Measurements from ENCODE around the gene FOLR3. TPM values are rescaled to one million over a fixed set of nuclear protein-coding genes. Genes with fewer than 3 reads are reported as not detected.

Gene FOLR3
- total RNA-seq, 1 experiment from 2014 or later: not detected

GRCh38 chr11:72138821-72139390, 3.4 kb downstream of the FOLR3 start:
- DNase-seq (ENCODE audit: low read depth, low spot score): no peak
- no peak overlapping the region for H3K4me2 ChIP-seq (ENCODE audit: low read length)
- ChIA-PET POLR2A (no interaction called here), CTCF (no interaction called here), RAD21 (ENCODE audit: low non-redundant PET in 1 of 2, low total read pairs in 2 of 2, uncharacterized antibody in 2 of 2, unreplicated experiment in 2 of 2) (no interaction called here)
- H2AFZ ChIP-seq (ENCODE audit: low read depth, low read length, poor library complexity, severe bottlenecking): no peak overlapping the region
- H3K4me3 ChIP-seq (replicated peaks in 1 of 2; ENCODE audit: low read depth in 1 of 2, low read length in 2 of 2): no peak overlapping the region
- H3K79me2 ChIP-seq (ENCODE audit: insufficient read depth, low read length): no peaks in the 10 kb centered on the region
- H3K9ac ChIP-seq (ENCODE audit: low read length): no peak overlapping the region
- H3K27ac ChIP-seq (ENCODE audit: low read depth, low read length): no peak overlapping the region
- intact Hi-C loops (cut with micrococcal nuclease): no loop called here
- H3K9me3 ChIP-seq (ENCODE audit: control insufficient read depth in 1 of 2, insufficient read depth in 1 of 2, low read depth in 1 of 2, low read length in 2 of 2): no peaks in the 10 kb centered on the region
- peaks cover 0 to 13% of the 10 kb centered on the region in 2 experiments; a peak in 1 of 4 replicates for H3K4me1 ChIP-seq (ENCODE audit: control insufficient read depth in 1 of 2, insufficient read depth in 2 of 2, low read length in 2 of 2)
- TF ChIP-seq FOSL1 (IDR thresholded peaks at IDR 0.05; ENCODE audit: low read depth): no peak
- no peak for TF ChIP-seq TCF7L2 (IDR thresholded peaks at IDR 0.05; ENCODE audit: borderline replicate concordance, extremely low read depth, insufficient read depth, insufficient read length)
- no peak for TF ChIP-seq EGR1 (IDR thresholded peaks at IDR 0.05; ENCODE audit: low read depth)
- no peak for TF ChIP-seq ELF1 (IDR thresholded peaks at IDR 0.05; ENCODE audit: borderline replicate concordance, low read depth)
- TF ChIP-seq SIN3A (IDR thresholded peaks at IDR 0.05; ENCODE audit: low read depth): no peak
- TF ChIP-seq CTCF (IDR thresholded peaks at IDR 0.05 in 2 of 3, conservative IDR thresholded peaks at IDR 0.05 in 1 of 3; ENCODE audit: borderline replicate concordance in 1 of 3, insufficient read depth in 1 of 3, low read depth in 2 of 3, low read length in 2 of 3): no peak
- TF ChIP-seq EZH2phosphoT487 (IDR thresholded peaks at IDR 0.05; ENCODE audit: borderline replicate concordance): no peak
- no peak for TF ChIP-seq ZFX (IDR thresholded peaks at IDR 0.05)
- H3K27me3 ChIP-seq (ENCODE audit: insufficient read depth, low read length): no peaks in the 10 kb centered on the region
- no peaks in the 10 kb centered on the region for H4K20me1 ChIP-seq (ENCODE audit: insufficient read depth)
- no peaks in the 10 kb centered on the region for H3K9me2 ChIP-seq (ENCODE audit: insufficient read depth)
- ATAC-seq: no peak
- H3K36me3 ChIP-seq (ENCODE audit: control insufficient read depth in 1 of 2, insufficient read depth in 2 of 2, low read length in 2 of 2): no peaks in the 10 kb centered on the region
- no TSS peak for BruUV-seq (replicated peaks)

GRCh38 chr11:72139500-72139899, 4.0 kb downstream of the FOLR3 start:
- Histone ChIP-seq H3K79me2 (ENCODE audit: insufficient read depth, low read length) (no peaks in the 10 kb centered on the region), H3K36me3 (ENCODE audit: control insufficient read depth in 1 of 2, insufficient read depth in 2 of 2, low read length in 2 of 2) (no peaks in the 10 kb centered on the region), H3K4me1 (ENCODE audit: control insufficient read depth in 1 of 2, insufficient read depth in 2 of 2, low read length in 2 of 2) (peaks cover 0 to 14% of the 10 kb centered on the region in 2 experiments; a peak in 1 of 4 replicates), H3K9me2 (ENCODE audit: insufficient read depth) (no peaks in the 10 kb centered on the region), H2AFZ (ENCODE audit: low read depth, low read length, poor library complexity, severe bottlenecking) (no peak overlapping the region), H3K4me2 (ENCODE audit: low read length) (no peak overlapping the region), H3K27me3 (ENCODE audit: insufficient read depth, low read length) (no peaks in the 10 kb centered on the region), H4K20me1 (ENCODE audit: insufficient read depth) (no peaks in the 10 kb centered on the region), H3K9ac (ENCODE audit: low read length) (no peak overlapping the region), H3K4me3 (replicated peaks in 1 of 2; ENCODE audit: low read depth in 1 of 2, low read length in 2 of 2) (no peak overlapping the region), H3K27ac (ENCODE audit: low read depth, low read length) (no peak overlapping the region), H3K9me3 (ENCODE audit: control insufficient read depth in 1 of 2, insufficient read depth in 1 of 2, low read depth in 1 of 2, low read length in 2 of 2) (no peaks in the 10 kb centered on the region)
- no peak for ATAC-seq
- ChIA-PET RAD21 (ENCODE audit: low non-redundant PET in 1 of 2, low total read pairs in 2 of 2, uncharacterized antibody in 2 of 2, unreplicated experiment in 2 of 2) (no interaction called here), POLR2A (no interaction called here), CTCF (no interaction called here)
- BruUV-seq (replicated peaks): no TSS peak
- intact Hi-C loops (cut with micrococcal nuclease): no loop called here
- DNase-seq (ENCODE audit: low read depth, low spot score): no peak
- no peak for TF ChIP-seq CEBPB (IDR thresholded peaks at IDR 0.05; ENCODE audit: low read depth)
- no peak for TF ChIP-seq REST (IDR thresholded peaks at IDR 0.05; ENCODE audit: low read depth)
- TF ChIP-seq MAX (IDR thresholded peaks at IDR 0.05): no peak
- TF ChIP-seq SRF (IDR thresholded peaks at IDR 0.05; ENCODE audit: low read depth): no peak
- TF ChIP-seq EGR1 (IDR thresholded peaks at IDR 0.05; ENCODE audit: low read depth): no peak
- no peak for TF ChIP-seq YY1 (IDR thresholded peaks at IDR 0.05; ENCODE audit: extremely low read depth, insufficient replicate concordance, low read depth, low read length)
- TF ChIP-seq ZFX (IDR thresholded peaks at IDR 0.05): no peak
- no peak for TF ChIP-seq TCF7L2 (IDR thresholded peaks at IDR 0.05; ENCODE audit: borderline replicate concordance, extremely low read depth, insufficient read depth, insufficient read length)
- no peak for TF ChIP-seq EZH2 (IDR thresholded peaks at IDR 0.05)
- TF ChIP-seq ATF3 (IDR thresholded peaks at IDR 0.05): no peak
- TF ChIP-seq EZH2phosphoT487 (IDR thresholded peaks at IDR 0.05; ENCODE audit: borderline replicate concordance): no peak

Measured in HCT116 (cell line).